Measurements from ENCODE around the gene SUGCT.
A peak's percentile ranks its signal among the peaks of the same experiment; 100 is the strongest.

Gene SUGCT

DNA sequence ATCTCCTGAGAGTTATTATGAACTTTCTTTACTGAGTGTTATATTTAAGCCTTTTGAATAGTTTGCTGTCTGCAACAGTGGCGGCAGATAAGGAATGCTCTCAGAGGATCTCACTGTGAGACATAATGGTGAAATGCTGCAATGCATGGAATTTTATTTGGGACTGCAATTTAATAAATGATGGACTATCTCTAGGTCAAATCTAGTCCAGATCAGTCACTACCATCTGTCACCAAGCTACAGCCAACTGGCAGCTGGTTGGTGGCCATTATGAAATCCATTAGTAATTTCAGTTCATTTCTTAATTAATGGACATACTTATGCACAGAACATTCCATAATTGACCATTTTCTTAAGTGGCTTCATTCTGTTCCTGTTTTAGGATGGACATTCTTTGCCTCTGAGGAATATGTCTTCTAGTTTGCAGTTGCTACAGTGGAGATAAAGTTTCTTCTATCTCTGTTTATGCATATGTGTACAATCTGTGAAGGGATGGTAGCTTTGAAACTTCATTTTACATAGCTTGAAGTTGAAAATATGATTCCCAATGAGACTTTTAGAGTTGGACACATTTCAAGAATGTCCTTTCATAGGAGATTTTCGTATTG, 586.6 kb downstream of the SUGCT start:
- no peak overlapping the region for H2AK5ac ChIP-seq (ENCODE audit: low read length)
- H2BK12ac ChIP-seq (ENCODE audit: low read length), result no peak overlapping the region
- no peak overlapping the region for H4K12ac ChIP-seq (ENCODE audit: low read depth, low read length)
- H3K4me3 ChIP-seq (ENCODE audit: low read depth, low read length), result no peak overlapping the region
- H4K91ac ChIP-seq (ENCODE audit: low read depth, low read length), result no peak overlapping the region
- H2AFZ ChIP-seq (ENCODE audit: insufficient read depth, low read length, poor library complexity), result no peak overlapping the region
- H3K27ac ChIP-seq (ENCODE audit: low read depth, low read length), result no peak overlapping the region
- no peaks in the 10 kb centered on the region for H3K79me2 ChIP-seq (ENCODE audit: control insufficient read depth, insufficient read depth, low read length, poor library complexity)
- no peak overlapping the region for H2BK5ac ChIP-seq (ENCODE audit: low read depth, low read length, poor library complexity)
- H4K8ac ChIP-seq (ENCODE audit: low read depth, low read length), result no peak overlapping the region
- H3K14ac ChIP-seq (ENCODE audit: low read length), result no peak overlapping the region
- H3K79me1 ChIP-seq (ENCODE audit: low read length), result peaks cover 2% of the 10 kb centered on the region
- no peaks in the 10 kb centered on the region for H3K27me3 ChIP-seq (ENCODE audit: insufficient read depth, low read length)
- no CpG with 5 or more reads among the region's 2 CpGs for WGBS (ENCODE audit: extremely low coverage, insufficient coverage, insufficient read length)
- no peaks in the 10 kb centered on the region for H3K4me1 ChIP-seq (ENCODE audit: control insufficient read depth in 1 of 2, insufficient read depth in 2 of 2, low read length in 2 of 2)
- H3K18ac ChIP-seq (ENCODE audit: low read length), result no peak overlapping the region
- no peak overlapping the region for H2BK120ac ChIP-seq (ENCODE audit: insufficient read depth, low read length, poor library complexity)
- H3K23ac ChIP-seq (ENCODE audit: low read length), result no peak overlapping the region
- H3K9me3 ChIP-seq (ENCODE audit: insufficient read depth, low read depth, low read length), result no peaks in the 10 kb centered on the region
- H3K4ac ChIP-seq (ENCODE audit: low read depth, low read length), result no peak overlapping the region
- no peak overlapping the region for H3K4me2 ChIP-seq (ENCODE audit: low read length)
- no peaks in the 10 kb centered on the region for H3K36me3 ChIP-seq (ENCODE audit: control insufficient read depth in 1 of 2, insufficient read depth in 2 of 2, low read length in 2 of 2)
- DNase-seq, result no peak
- H3K9ac ChIP-seq (ENCODE audit: low read length), result no peak overlapping the region

DNA sequence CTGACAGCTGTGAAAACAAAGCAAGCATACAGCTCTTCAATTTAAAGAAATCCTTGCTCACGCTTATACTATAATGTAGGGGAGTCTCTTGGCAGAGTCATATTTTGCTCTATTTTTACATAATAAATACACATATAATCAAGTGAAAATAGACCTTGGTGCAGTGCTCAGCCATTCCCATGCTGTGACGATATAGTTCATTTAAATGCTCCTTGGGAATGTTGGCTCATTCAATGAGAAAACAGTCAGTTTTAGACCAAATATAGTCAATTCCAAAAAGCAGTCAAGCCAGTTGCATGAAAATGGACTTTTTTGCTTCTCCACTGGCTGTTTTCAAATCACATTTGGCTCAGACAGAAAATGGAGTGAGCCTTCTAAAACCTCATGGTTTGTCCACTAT, 587.4 kb downstream of the SUGCT start:
- Histone ChIP-seq H3K27me3 (ENCODE audit: insufficient read depth, low read length) (no peaks in the 10 kb centered on the region), H3K23ac (ENCODE audit: low read length) (no peak overlapping the region), H3K4me3 (ENCODE audit: low read depth, low read length) (no peak overlapping the region), H3K9me3 (ENCODE audit: insufficient read depth, low read depth, low read length) (no peaks in the 10 kb centered on the region), H3K9ac (ENCODE audit: low read length) (no peak overlapping the region), H3K18ac (ENCODE audit: low read length) (no peak overlapping the region), H2AFZ (ENCODE audit: insufficient read depth, low read length, poor library complexity) (no peak overlapping the region), H2AK5ac (ENCODE audit: low read length) (no peak overlapping the region), H3K4me1 (ENCODE audit: control insufficient read depth in 1 of 2, insufficient read depth in 2 of 2, low read length in 2 of 2) (no peaks in the 10 kb centered on the region), H4K8ac (ENCODE audit: low read depth, low read length) (no peak overlapping the region), H3K36me3 (ENCODE audit: control insufficient read depth in 1 of 2, insufficient read depth in 2 of 2, low read length in 2 of 2) (no peaks in the 10 kb centered on the region), H2BK120ac (ENCODE audit: insufficient read depth, low read length, poor library complexity) (no peak overlapping the region), H2BK12ac (ENCODE audit: low read length) (no peak overlapping the region), H3K4ac (ENCODE audit: low read depth, low read length) (no peak overlapping the region), H3K4me2 (ENCODE audit: low read length) (no peak overlapping the region), H3K14ac (ENCODE audit: low read length) (no peak overlapping the region), H4K91ac (ENCODE audit: low read depth, low read length) (no peak overlapping the region), H3K79me1 (ENCODE audit: low read length) (peaks cover 2% of the 10 kb centered on the region), H3K79me2 (ENCODE audit: control insufficient read depth, insufficient read depth, low read length, poor library complexity) (no peaks in the 10 kb centered on the region), H3K27ac (ENCODE audit: low read depth, low read length) (no peak overlapping the region), H4K12ac (ENCODE audit: low read depth, low read length) (no peak overlapping the region), H2BK5ac (ENCODE audit: low read depth, low read length, poor library complexity) (no peak overlapping the region)
- no CpG with 5 or more reads among the region's 2 CpGs for WGBS (ENCODE audit: extremely low coverage, insufficient coverage, insufficient read length)
- DNase-seq, result no peak

DNA sequence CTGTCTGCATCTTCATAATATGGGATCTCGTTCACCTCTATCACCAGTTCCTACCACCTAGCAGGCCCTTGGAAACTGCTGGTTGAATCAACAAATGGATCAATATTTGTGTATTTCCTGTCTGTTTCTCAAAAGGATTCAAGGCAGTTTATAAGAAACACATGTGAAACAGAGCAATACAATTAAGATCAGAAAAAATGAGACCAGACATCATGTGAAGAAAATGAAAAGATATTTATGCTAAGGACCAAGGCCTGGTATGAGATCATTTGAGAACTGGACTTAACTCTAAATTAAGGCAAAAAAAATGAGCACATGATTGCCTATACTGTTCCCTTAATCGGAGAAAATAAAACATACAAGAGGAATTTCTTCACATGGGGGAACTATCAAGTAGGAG, 589.0 kb downstream of the SUGCT start:
- no peak overlapping the region for H4K91ac ChIP-seq (ENCODE audit: low read depth, low read length)
- no peaks in the 10 kb centered on the region for H3K27me3 ChIP-seq (ENCODE audit: insufficient read depth, low read length)
- no peak overlapping the region for H3K4me3 ChIP-seq (ENCODE audit: low read depth, low read length)
- H3K4me1 ChIP-seq (ENCODE audit: control insufficient read depth in 1 of 2, insufficient read depth in 2 of 2, low read length in 2 of 2), result no peaks in the 10 kb centered on the region
- WGBS (ENCODE audit: extremely low coverage, insufficient coverage, insufficient read length), result no CpG with 5 or more reads among the region's 2 CpGs
- H3K9me3 ChIP-seq (ENCODE audit: insufficient read depth, low read depth, low read length), result no peaks in the 10 kb centered on the region
- H2AFZ ChIP-seq (ENCODE audit: insufficient read depth, low read length, poor library complexity), result no peak overlapping the region
- H2BK5ac ChIP-seq (ENCODE audit: low read depth, low read length, poor library complexity), result no peak overlapping the region
- H3K23ac ChIP-seq (ENCODE audit: low read length), result no peak overlapping the region
- no peak for DNase-seq
- H3K4ac ChIP-seq (ENCODE audit: low read depth, low read length), result no peak overlapping the region
- H3K36me3 ChIP-seq (ENCODE audit: control insufficient read depth in 1 of 2, insufficient read depth in 2 of 2, low read length in 2 of 2), result no peaks in the 10 kb centered on the region
- no peak overlapping the region for H3K18ac ChIP-seq (ENCODE audit: low read length)
- H2AK5ac ChIP-seq (ENCODE audit: low read length), result no peak overlapping the region
- no peak overlapping the region for H4K12ac ChIP-seq (ENCODE audit: low read depth, low read length)
- H3K9ac ChIP-seq (ENCODE audit: low read length), result no peak overlapping the region
- H3K79me1 ChIP-seq (ENCODE audit: low read length), result peaks cover 2% of the 10 kb centered on the region
- H2BK120ac ChIP-seq (ENCODE audit: insufficient read depth, low read length, poor library complexity), result no peak overlapping the region
- H3K79me2 ChIP-seq (ENCODE audit: control insufficient read depth, insufficient read depth, low read length, poor library complexity), result no peaks in the 10 kb centered on the region
- H3K4me2 ChIP-seq (ENCODE audit: low read length), result no peak overlapping the region
- no peak overlapping the region for H3K14ac ChIP-seq (ENCODE audit: low read length)
- H4K8ac ChIP-seq (ENCODE audit: low read depth, low read length), result no peak overlapping the region
- no peak overlapping the region for H2BK12ac ChIP-seq (ENCODE audit: low read length)
- H3K27ac ChIP-seq (ENCODE audit: low read depth, low read length), result no peak overlapping the region

DNA sequence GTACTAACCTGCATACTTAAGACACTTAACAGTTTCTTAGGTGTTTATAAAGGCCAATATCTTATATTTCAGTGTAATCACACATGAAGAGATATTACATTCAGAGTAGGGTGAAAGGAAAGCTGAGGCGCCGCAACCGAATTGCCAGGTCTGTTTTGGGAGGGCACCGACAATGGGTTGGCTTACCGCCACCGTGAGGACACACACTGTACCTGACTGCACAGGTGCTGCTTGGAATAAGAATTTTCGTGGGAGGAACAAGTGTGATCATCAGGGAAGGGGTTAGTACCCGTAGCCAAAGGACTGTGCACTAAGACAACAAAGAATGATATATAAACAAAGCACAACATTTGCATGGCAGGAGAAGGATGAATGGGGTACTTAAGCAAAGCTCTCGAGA, 591.8 kb downstream of the SUGCT start:
- Histone ChIP-seq H2AFZ (ENCODE audit: insufficient read depth, low read length, poor library complexity) (no peak overlapping the region), H3K4me3 (ENCODE audit: low read depth, low read length) (no peak overlapping the region), H3K36me3 (ENCODE audit: control insufficient read depth in 1 of 2, insufficient read depth in 2 of 2, low read length in 2 of 2) (no peaks in the 10 kb centered on the region), H3K27me3 (ENCODE audit: insufficient read depth, low read length) (no peaks in the 10 kb centered on the region), H3K27ac (ENCODE audit: low read depth, low read length) (no peak overlapping the region), H3K4me2 (ENCODE audit: low read length) (no peak overlapping the region), H3K4ac (ENCODE audit: low read depth, low read length) (no peak overlapping the region), H3K79me2 (ENCODE audit: control insufficient read depth, insufficient read depth, low read length, poor library complexity) (no peaks in the 10 kb centered on the region), H3K79me1 (ENCODE audit: low read length) (peaks cover 1% of the 10 kb centered on the region), H3K23ac (ENCODE audit: low read length) (no peak overlapping the region), H4K91ac (ENCODE audit: low read depth, low read length) (no peak overlapping the region), H4K8ac (ENCODE audit: low read depth, low read length) (no peak overlapping the region), H4K12ac (ENCODE audit: low read depth, low read length) (no peak overlapping the region), H2BK5ac (ENCODE audit: low read depth, low read length, poor library complexity) (no peak overlapping the region), H2BK120ac (ENCODE audit: insufficient read depth, low read length, poor library complexity) (no peak overlapping the region), H2AK5ac (ENCODE audit: low read length) (no peak overlapping the region), H2BK12ac (ENCODE audit: low read length) (no peak overlapping the region), H3K4me1 (ENCODE audit: control insufficient read depth in 1 of 2, insufficient read depth in 2 of 2, low read length in 2 of 2) (no peaks in the 10 kb centered on the region), H3K14ac (ENCODE audit: low read length) (no peak overlapping the region), H3K18ac (ENCODE audit: low read length) (no peak overlapping the region), H3K9me3 (ENCODE audit: insufficient read depth, low read depth, low read length) (no peaks in the 10 kb centered on the region), H3K9ac (ENCODE audit: low read length) (no peak overlapping the region)
- DNase-seq, result peak in 1 of 2 donors; percentile 14
- no CpG with 5 or more reads among the region's 9 CpGs for WGBS (ENCODE audit: extremely low coverage, insufficient coverage, insufficient read length)

Measured in trophoblast cell (in vitro differentiated cells and primary cell).